Suprapubic skin (tissue), 4 donors: ENCODE results near the gene TGFBR1. TPM values are rescaled to one million over a fixed set of nuclear protein-coding genes. Genes with fewer than 3 reads are reported as not detected.

Experiments
- DNase-seq, 2 donors: peaks; one replicate each; pipeline ENCODE4 v3.0.0-alpha.2; 2019; ENCODE audit warnings: low spot score in 2 of 2
- H3K27ac ChIP-seq: fragments of 200-600 bp; sonication (generic); one replicate; pipeline ENCODE4 v1.5.1; 2019
- H3K27me3 ChIP-seq: fragments of 200-600 bp; sonication (generic); one replicate; pipeline ENCODE4 v1.5.1; 2019
- H3K36me3 ChIP-seq: fragments of 200-600 bp; sonication (generic); one replicate; pipeline ENCODE4 v1.5.1; 2019
- H3K4me1 ChIP-seq: fragments of 200-600 bp; sonication (generic); one replicate; pipeline ENCODE4 v1.5.1; 2019
- H3K4me3 ChIP-seq: fragments of 200-600 bp; sonication (generic); one replicate; pipeline ENCODE4 v1.5.1; 2019; ENCODE audit warnings: mild to moderate bottlenecking
- H3K9me3 ChIP-seq: fragments of 200-600 bp; sonication (generic); one replicate; pipeline ENCODE4 v1.5.1; 2019
- CTCF ChIP-seq, 2 donors: fragments of 200-600 bp in 1 of 2; fragments of 450-650 bp in 1 of 2; sonication (generic) in 1 of 2; IDR thresholded peaks; one replicate each; pipeline ENCODE4 v1.5.1; 2016 to 2019; ENCODE audit warnings: antibody characterized with exemption in 2 of 2, mild to moderate bottlenecking in 1 of 2, moderate library complexity in 1 of 2
- EP300 ChIP-seq: sonication (generic); formaldehyde crosslinking; IDR thresholded peaks from one replicate; pipeline ENCODE4 v1.6.1; 2017; ENCODE audit warnings: antibody characterized with exemption
- POLR2A ChIP-seq, 2 donors: fragments of 450-650 bp; IDR thresholded peaks; one replicate each; pipeline ENCODE4 v1.6.1; 2017; ENCODE audit warnings: antibody characterized with exemption in 2 of 2, mild to moderate bottlenecking in 2 of 2, moderate library complexity in 2 of 2
- POLR2AphosphoS5 ChIP-seq, 3 donors: sonication (generic); formaldehyde crosslinking; IDR thresholded peaks; one replicate each; pipeline ENCODE4 v1.6.1; 2017; ENCODE audit warnings: antibody characterized with exemption in 3 of 3
- WGBS: methylation state at CpG from one replicate; pipeline ENCODE4 v1.1.5; 2018; 5-methylcytosine and 5-hydroxymethylcytosine counted together
- total RNA-seq, 4 donors: library from RNA; depleted of rRNA; stranded (reverse); fragments of >200 nt; gene quantifications; one replicate each; pipeline ENCODE4 v1.1.0, GENCODE V29; 2016

TGFBR1 gene
- total RNA-seq, 4 donors from 2014 or later, result 11.3 to 19.8 (median 14.7) TPM

GRCh38 chr9:99108131-99108530 is 3.2 kb downstream of the TGFBR1 start:
- TF ChIP-seq EP300 (no peak), POLR2AphosphoS5 (IDR thresholded peaks at IDR 0.05) (no peak), CTCF (IDR thresholded peaks at IDR 0.05) (no peak), POLR2A (IDR thresholded peaks at IDR 0.05) (no peak)
- Histone ChIP-seq H3K27ac (no peak overlapping the region), H3K4me1 (peaks cover 58% of the 10 kb centered on the region), H3K4me3 (no peak overlapping the region), H3K36me3 (no peaks in the 10 kb centered on the region), H3K27me3 (no peaks in the 10 kb centered on the region), H3K9me3 (no peaks in the 10 kb centered on the region)
- 95% methylated on average over 2 of the region's 2 CpGs for WGBS
- DNase-seq, result no peak

- no peaks in the 10 kb centered on the region for H3K9me3 ChIP-seq
Observed at GRCh38 chr9:99109522-99109921, 4.6 kb downstream of the TGFBR1 start.

GRCh38 chr9:99112750-99113413 is 8.0 kb downstream of the TGFBR1 start:
- Histone ChIP-seq H3K27me3 (no peaks in the 10 kb centered on the region), H3K9me3 (no peaks in the 10 kb centered on the region), H3K4me3 (no peak overlapping the region), H3K4me1 (peaks cover 53% of the 10 kb centered on the region), H3K27ac (no peak overlapping the region), H3K36me3 (no peaks in the 10 kb centered on the region)
- no peak for TF ChIP-seq POLR2A (IDR thresholded peaks at IDR 0.05)
- TF ChIP-seq EP300, result no peak
- TF ChIP-seq CTCF (IDR thresholded peaks at IDR 0.05), result no peak
- TF ChIP-seq POLR2AphosphoS5 (IDR thresholded peaks at IDR 0.05), result no peak
- DNase-seq, result no peak
- WGBS, result 38% methylated on average over 6 of the region's 6 CpGs

More at GRCh38 chr9:99109522-99109921, 4.6 kb downstream of the TGFBR1 start:
- no peaks in the 10 kb centered on the region for H3K27me3 ChIP-seq
- no peak overlapping the region for H3K27ac ChIP-seq
- TF ChIP-seq POLR2A (IDR thresholded peaks at IDR 0.05), result no peak
- TF ChIP-seq POLR2AphosphoS5 (IDR thresholded peaks at IDR 0.05), result peak in 1 of 3 donors; percentile 78
- TF ChIP-seq EP300, result no peak
- 69% methylated on average over 3 of the region's 3 CpGs for WGBS
- peaks cover 58% of the 10 kb centered on the region for H3K4me1 ChIP-seq
- H3K4me3 ChIP-seq, result no peak overlapping the region
- no peaks in the 10 kb centered on the region for H3K36me3 ChIP-seq
- no peak for DNase-seq

- WGBS, result 60% methylated on average over 2 of the region's 2 CpGs
- no peak overlapping the region for H3K4me3 ChIP-seq
- no peaks in the 10 kb centered on the region for H3K9me3 ChIP-seq
- TF ChIP-seq POLR2AphosphoS5 (IDR thresholded peaks at IDR 0.05), result no peak
- no peak for TF ChIP-seq EP300
- TF ChIP-seq CTCF (IDR thresholded peaks at IDR 0.05), result no peak
- no peaks in the 10 kb centered on the region for H3K36me3 ChIP-seq
- peaks cover 47% of the 10 kb centered on the region for H3K4me1 ChIP-seq
- H3K27ac ChIP-seq, result no peak overlapping the region
- no peaks in the 10 kb centered on the region for H3K27me3 ChIP-seq
- no peak for DNase-seq
Observed at GRCh38 chr9:99113414-99114048, 8.6 kb downstream of the TGFBR1 start.

GRCh38 chr9:99114049-99114440 is 9.1 kb downstream of the TGFBR1 start:
- TF ChIP-seq CTCF (IDR thresholded peaks at IDR 0.05) (no peak), POLR2A (IDR thresholded peaks at IDR 0.05) (no peak), POLR2AphosphoS5 (IDR thresholded peaks at IDR 0.05) (no peak), EP300 (no peak)
- 64% methylated on average over 3 of the region's 3 CpGs for WGBS
- no peak overlapping the region for H3K27ac ChIP-seq
- H3K4me3 ChIP-seq, result no peak overlapping the region
- H3K9me3 ChIP-seq, result no peaks in the 10 kb centered on the region
- H3K36me3 ChIP-seq, result no peaks in the 10 kb centered on the region
- no peak for DNase-seq
- peaks cover 47% of the 10 kb centered on the region for H3K4me1 ChIP-seq
- H3K27me3 ChIP-seq, result no peaks in the 10 kb centered on the region
